Activated CD8-positive, alpha-beta memory T cell treated with anti-CD3 and anti-CD28 coated beads for 48 hours (primary cell): ENCODE measurements around the gene ABCB9.
"Not testable (repeated sequence)": the region's sequence is repeated elsewhere in the genome, so short reads cannot be mapped to it uniquely, and the experiment has no call there.

Experiments
- DNase-seq, 3 experiments: peaks; one replicate each; pipeline ENCODE4 v3.0.0-alpha.2; 2020; ENCODE audit warnings: low read depth in 2 of 3, low spot score in 2 of 3

The ABCB9 gene

DNA sequence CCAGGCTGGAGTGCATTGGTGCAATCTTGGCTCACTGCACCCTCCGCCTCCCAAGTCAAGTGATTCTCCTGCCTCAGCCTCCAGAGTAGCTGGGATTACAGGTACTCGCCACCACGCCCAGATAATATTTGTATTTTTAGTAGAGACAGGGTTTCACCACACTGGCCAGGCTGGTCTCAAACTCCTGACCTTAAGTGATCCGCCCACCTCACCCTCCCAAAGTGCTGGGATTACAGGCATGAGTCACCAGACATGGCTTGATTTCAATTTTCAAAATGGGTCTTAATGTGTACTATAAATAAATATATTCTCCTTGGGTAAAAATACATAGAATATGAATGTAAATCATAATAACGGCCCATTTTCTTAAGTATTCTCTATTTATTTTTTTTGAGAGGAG is 24.9 kb downstream of the ABCB9 start:
- not testable (repeated sequence) for DNase-seq

- no peak for DNase-seq
Measured at GRCh38 chr12:122939125-122939524, 27.1 kb downstream of the ABCB9 start.

GRCh38 chr12:122937622-122938091 is 28.6 kb downstream of the ABCB9 start:
- DNase-seq = no peak

DNA sequence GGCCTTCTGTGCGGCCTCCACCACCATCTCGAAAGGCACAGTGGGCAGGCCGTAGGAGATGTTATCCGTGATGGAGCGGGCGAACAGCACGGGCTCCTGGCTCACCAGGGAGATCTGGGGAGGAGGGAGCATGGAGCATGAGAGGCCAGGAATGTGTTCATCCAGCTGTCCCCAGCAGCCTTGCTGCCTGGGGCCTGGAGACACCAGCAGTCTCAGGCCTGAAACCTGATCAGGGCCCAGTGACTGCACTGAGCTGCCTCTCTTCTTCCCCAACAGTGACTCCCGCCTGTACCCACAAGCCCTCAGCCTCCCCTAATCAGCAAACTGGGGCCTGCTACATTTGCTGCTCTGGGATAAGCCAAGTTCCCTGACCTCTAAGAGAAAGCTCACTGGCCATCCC is 30.9 kb downstream of the ABCB9 start:
- DNase-seq = no peak

GRCh38 chr12:122934722-122935121 is 31.5 kb downstream of the ABCB9 start:
- no peak for DNase-seq

DNA sequence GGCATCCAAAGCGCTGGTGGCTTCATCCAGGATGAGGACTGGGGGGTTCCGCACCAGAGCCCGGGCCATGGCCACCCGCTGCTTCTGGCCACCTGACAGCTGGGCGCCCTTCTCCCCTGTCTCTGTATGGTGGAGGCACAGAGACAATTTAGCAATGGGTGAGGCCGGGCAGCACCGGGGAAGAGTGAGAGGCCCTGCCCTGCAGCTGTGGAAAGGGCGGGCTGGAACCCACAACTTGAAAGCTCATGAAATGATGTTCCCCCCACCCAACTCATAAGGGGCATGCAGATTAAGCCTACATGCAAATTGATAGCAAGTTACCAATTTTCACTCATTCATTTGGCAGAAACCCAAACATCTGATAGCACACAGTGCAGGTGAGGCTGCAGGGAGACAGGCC is 34.1 kb downstream of the ABCB9 start:
- DNase-seq = no peak

GRCh38 chr12:122929812-122930211 is 36.5 kb downstream of the ABCB9 start:
- no peak for DNase-seq

DNA sequence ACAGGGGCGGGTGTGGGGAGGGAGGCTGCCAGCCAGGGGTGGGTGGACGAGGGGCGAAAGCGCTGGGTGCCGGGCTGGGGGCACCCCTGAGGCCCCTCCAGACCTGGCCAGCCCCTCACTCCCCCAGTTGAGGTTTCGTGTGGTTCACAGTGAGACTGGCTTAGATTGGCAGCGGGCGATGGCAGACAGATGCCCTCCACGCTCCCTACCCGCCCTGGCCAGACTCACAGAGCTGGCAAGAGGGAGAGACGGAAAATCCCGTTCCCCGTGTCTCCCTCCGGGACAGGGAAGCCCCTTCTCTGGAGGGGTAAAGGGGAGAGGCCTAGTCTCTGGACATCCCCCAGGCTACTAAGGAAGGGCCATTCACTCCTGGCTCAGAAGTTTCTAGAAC is 37.1 kb downstream of the ABCB9 start:
- DNase-seq = no peak

DNA sequence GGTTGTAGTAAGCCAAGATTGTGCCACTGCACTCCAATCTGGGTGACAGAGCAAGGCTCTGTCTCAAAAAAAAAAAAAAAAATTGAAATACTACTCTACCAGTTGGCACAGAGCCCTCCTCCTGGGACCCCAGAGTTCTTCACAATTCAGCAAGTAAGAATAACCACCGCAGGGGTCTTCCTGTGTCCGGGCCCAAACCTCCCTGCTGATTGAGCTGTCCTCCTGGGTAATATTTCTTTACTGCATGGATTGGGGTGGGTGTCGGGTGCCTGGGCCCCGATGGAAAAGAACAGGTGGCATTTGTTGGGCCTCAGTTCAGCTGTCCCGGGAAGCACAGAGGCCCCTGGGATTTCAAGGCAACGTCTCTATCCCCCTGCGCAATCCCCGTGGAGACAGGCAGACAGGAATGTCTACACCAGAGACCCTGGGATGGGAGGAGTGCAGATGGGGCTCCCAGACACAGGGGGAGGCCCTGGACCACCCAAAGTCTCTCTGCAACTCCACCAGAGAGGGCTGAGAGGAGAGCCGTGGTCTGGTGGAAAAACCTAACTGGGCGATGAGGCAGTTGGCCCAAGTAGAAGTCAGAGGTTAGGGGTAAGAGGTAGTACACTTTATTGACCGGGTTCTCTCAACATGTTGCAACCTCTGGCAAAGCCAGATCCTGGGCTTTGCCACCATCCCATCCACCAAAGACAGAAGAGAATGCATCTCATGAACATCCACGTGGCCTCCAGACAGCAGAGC is 37.7 kb downstream of the ABCB9 start:
- DNase-seq = no peak

GRCh38 chr12:122927756-122928403 is 38.4 kb downstream of the ABCB9 start:
- DNase-seq = no peak

DNA sequence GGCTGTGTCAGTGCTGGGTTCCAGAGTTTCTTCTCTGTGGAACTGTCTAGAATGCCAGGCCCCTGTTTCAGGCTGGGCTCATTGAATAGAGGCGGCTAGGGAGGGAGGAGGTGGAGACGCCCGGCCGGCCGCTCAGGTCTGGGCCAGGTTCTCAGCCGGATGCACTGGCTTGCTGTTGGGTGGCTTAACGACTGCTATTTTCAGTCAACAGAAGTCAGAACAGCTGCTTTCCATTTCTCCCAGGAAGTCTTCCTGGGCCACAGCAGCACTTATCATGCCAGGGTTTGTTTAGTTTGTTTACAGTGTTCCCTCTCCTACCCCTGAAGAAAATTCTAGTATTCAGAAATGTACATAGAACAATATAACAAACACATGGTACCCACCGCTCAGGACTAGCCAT is 44.3 kb downstream of the ABCB9 start:
- no peak for DNase-seq

DNA sequence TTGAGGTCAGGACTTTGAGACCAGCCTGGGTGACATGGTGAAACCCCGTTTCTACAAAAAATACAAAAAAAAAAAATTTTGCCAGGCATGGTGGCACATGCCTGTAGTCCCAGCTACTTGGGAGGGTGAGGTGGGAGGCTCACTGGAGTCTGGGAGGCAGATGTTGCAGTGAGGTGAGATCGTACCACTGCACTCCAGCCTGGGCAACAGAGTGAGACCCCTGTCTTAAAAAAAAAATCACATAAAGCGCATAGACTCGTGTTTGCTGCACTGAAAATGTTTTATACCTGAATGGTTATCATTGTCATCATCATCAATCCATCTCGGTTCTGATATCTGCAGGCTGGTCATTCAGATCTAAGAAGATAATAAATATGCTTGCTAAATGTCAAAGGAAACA is 45.6 kb downstream of the ABCB9 start:
- no peak for DNase-seq

- no peak for DNase-seq
Measured at GRCh38 chr12:122918827-122919226, 47.4 kb downstream of the ABCB9 start.

- no peak for DNase-seq
Measured at GRCh38 chr12:122917507-122918121, 48.6 kb downstream of the ABCB9 start.

- DNase-seq = no peak
Measured at GRCh38 chr12:122909442-122910288, 56.6 kb downstream of the ABCB9 start.

GRCh38 chr12:122908915-122909314 is 57.3 kb downstream of the ABCB9 start:
- no peak for DNase-seq

DNA sequence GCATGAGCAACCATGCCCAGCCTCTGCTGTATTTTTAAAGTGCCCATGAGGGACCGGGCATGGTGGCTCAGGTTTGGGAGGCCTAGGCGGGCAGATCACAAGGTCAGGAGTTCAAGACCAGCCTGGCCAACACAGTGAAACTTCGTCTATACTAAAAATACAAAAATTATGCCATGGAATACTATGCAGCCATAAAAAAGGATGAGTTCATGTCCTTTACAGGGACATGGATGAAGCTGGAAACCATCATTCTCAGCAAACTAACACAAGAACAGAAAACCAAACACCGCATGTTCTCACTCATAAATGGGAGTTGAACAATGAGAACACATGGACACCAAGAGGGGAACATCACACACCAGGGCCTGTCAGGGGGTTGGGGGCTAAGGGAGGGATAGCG is 61.0 kb downstream of the ABCB9 start:
- DNase-seq = not testable (repeated sequence)

DNA sequence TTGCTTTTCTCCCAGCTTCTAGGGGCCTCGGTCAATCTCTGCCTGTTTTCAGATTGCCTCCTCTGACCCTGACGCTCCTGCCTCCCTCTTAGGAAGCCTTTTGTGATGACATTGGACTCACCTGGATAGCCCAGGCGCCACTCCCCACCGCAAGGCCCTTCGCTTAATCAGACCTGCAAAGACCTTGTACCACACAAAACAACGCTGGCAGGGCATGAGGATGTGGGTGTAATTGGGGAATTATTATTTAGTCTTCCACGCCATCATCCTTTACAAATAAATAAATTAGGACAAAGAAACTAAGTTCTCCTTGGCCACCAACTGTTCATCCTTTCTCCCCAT is 62.6 kb downstream of the ABCB9 start:
- DNase-seq = no peak

DNA sequence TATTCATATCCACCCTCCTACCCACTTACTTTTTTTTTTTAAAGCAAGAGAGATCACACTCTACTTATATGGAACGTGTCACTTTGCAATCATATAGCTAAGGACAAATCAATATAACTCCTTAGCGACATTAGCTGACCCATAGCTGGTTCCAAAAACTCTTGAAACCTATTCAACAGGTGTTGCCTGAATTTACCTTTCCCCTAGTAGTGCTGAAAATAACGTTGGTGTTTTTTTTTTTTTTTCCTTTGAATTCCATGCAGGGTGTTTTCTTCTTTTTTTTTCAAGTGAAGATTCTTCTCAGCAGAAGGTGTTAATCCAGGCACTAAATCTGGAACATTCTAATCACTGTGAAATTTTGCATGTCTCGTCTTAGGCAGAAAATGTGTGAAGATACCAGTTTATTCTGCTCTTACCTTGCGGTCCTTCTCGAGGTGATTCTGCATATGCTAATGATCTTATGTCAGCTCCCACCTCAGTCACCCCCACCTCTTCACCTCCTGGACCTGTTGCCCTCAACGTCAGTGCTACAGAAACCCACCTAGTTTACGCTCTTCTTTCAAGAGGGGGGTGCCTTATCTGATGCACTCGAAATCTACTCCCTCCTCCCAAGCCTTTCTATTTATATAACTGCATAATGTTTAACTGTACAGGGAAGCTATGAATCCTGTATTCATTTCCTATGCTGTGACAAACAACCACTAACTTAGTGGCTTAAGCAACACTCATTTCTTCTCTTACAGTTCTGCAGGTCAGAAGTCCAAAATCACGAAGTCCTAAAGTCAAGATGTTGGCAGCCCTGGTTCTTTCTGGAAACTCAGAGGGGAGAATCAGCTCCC is 63.2 kb downstream of the ABCB9 start:
- DNase-seq = no peak

GRCh38 chr12:122899887-122900286 is 66.4 kb downstream of the ABCB9 start:
- DNase-seq = no peak

DNA sequence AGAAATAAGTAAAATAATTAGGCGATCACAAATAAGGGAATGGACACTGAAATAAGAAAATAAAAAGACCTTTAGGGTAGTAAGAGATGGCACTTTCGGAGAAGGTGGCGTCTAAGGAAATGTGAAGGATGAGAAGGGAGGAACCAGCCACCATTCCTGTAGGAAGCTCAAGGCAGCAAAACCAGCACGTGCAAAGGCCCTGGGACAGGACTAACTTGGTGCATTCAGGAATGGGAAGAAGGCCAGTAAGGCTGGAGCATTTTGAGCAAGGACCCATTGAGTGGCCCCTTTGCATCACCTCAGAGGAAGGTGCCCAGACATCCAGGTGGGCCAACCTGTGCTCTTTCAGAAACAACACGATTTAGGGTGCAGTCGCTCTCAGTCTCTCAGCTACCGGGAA is 69.6 kb downstream of the ABCB9 start:
- no peak for DNase-seq
